ENCODE results near the gene KRTAP12-3.
"Not testable (repeated sequence)": the region's sequence is repeated elsewhere in the genome, so short reads cannot be mapped to it uniquely, and the experiment has no call there.

The KRTAP12-3 gene

GRCh38 chr21:44657635-44658540 is at the start of gene KRTAP12-3:
Gene KRTAP12-3, plus strand, starts transcription at chr21:44657932. Its CDS starts 48 bp downstream, at chr21:44657980.
- H3K27ac ChIP-seq (ENCODE audit: low read depth, low read length, poor library complexity, severe bottlenecking), result no peak within 1 kb of the TSS
- H3K9ac ChIP-seq (ENCODE audit: low read length), result no peak within 1 kb of the TSS
- no peaks in the 10 kb centered on the region for H3F3A ChIP-seq (ENCODE audit: insufficient read depth, low read length)
- H3K4me2 ChIP-seq (ENCODE audit: low read length), result no peak within 1 kb of the TSS
- no peak within 1 kb of the TSS for H2AFZ ChIP-seq (ENCODE audit: low read length)
- no peaks in the 10 kb centered on the region for H3K79me2 ChIP-seq (ENCODE audit: insufficient read depth, low read length)
- 0 out of 2 replicates have a peak, but pooled peaks cover 2% of the 10 kb centered on the region for H3K9me3 ChIP-seq (ENCODE audit: low read length)
- H3K27me3 ChIP-seq (ENCODE audit: insufficient read depth, low read length), result peaks cover 12% of the 10 kb centered on the region; the same call in 1 of the 2 replicates
- H3K4me3 ChIP-seq (ENCODE audit: low read depth, low read length, poor library complexity, severe bottlenecking), result no peak within 1 kb of the TSS
- H3K9me2 ChIP-seq (ENCODE audit: low read depth, low read length), result no peaks in the 10 kb centered on the region
- no peaks in the 10 kb centered on the region for H3K4me1 ChIP-seq (ENCODE audit: insufficient read depth, low read length, severe bottlenecking)
- TF ChIP-seq EZH2 (IDR thresholded peaks at IDR 0.05; ENCODE audit: borderline replicate concordance, low read length) (no peak), CTCF (IDR thresholded peaks at IDR 0.05; ENCODE audit: low read length) (no peak)
- no peaks in the 10 kb centered on the region for H4K20me1 ChIP-seq (ENCODE audit: insufficient read depth, low read length)
- no peaks in the 10 kb centered on the region; the same call in 1 of the 2 replicates for H3K36me3 ChIP-seq (ENCODE audit: insufficient read depth, low read length)

- Histone ChIP-seq H3K9me3 (ENCODE audit: low read length) (0 out of 2 replicates have a peak, but pooled peaks cover 2% of the 10 kb centered on the region), H3K9ac (ENCODE audit: low read length) (no peak overlapping the region), H3K4me3 (ENCODE audit: low read depth, low read length, poor library complexity, severe bottlenecking) (no peak overlapping the region), H2AFZ (ENCODE audit: low read length) (no peak overlapping the region), H3K4me2 (ENCODE audit: low read length) (no peak overlapping the region), H4K20me1 (ENCODE audit: insufficient read depth, low read length) (no peaks in the 10 kb centered on the region), H3K27me3 (ENCODE audit: insufficient read depth, low read length) (no peaks in the 10 kb centered on the region), H3K36me3 (ENCODE audit: insufficient read depth, low read length) (no peaks in the 10 kb centered on the region), H3K9me2 (ENCODE audit: low read depth, low read length) (no peaks in the 10 kb centered on the region), H3F3A (ENCODE audit: insufficient read depth, low read length) (no peaks in the 10 kb centered on the region), H3K79me2 (ENCODE audit: insufficient read depth, low read length) (no peaks in the 10 kb centered on the region), H3K4me1 (ENCODE audit: insufficient read depth, low read length, severe bottlenecking) (no peaks in the 10 kb centered on the region), H3K27ac (ENCODE audit: low read depth, low read length, poor library complexity, severe bottlenecking) (no peak overlapping the region)
- TF ChIP-seq CTCF (IDR thresholded peaks at IDR 0.05; ENCODE audit: low read length) (no peak), EZH2 (IDR thresholded peaks at IDR 0.05; ENCODE audit: borderline replicate concordance, low read length) (no peak)
Measured at GRCh38 chr21:44609193-44609592, 48.5 kb upstream of the KRTAP12-3 start.

- H3K9me2 ChIP-seq (ENCODE audit: low read depth, low read length); H3K9ac ChIP-seq (ENCODE audit: low read length); H3F3A ChIP-seq (ENCODE audit: insufficient read depth, low read length); H2AFZ ChIP-seq (ENCODE audit: low read length); H3K4me1 ChIP-seq (ENCODE audit: insufficient read depth, low read length, severe bottlenecking); H3K4me2 ChIP-seq (ENCODE audit: low read length); H3K36me3 ChIP-seq (ENCODE audit: insufficient read depth, low read length); H3K79me2 ChIP-seq (ENCODE audit: insufficient read depth, low read length); H3K4me3 ChIP-seq (ENCODE audit: low read depth, low read length, poor library complexity, severe bottlenecking); H3K9me3 ChIP-seq (ENCODE audit: low read length); H4K20me1 ChIP-seq (ENCODE audit: insufficient read depth, low read length); H3K27ac ChIP-seq (ENCODE audit: low read depth, low read length, poor library complexity, severe bottlenecking); H3K27me3 ChIP-seq (ENCODE audit: insufficient read depth, low read length): not testable (repeated sequence)
Measured at GRCh38 chr21:44610157-44610843, 47.4 kb upstream of the KRTAP12-3 start.
